SU-DHL-6 (cell line): ENCODE results near the gene PRKCE.
A peak's percentile ranks its signal among the peaks of the same experiment; 100 is the strongest.

ENCODE experiments used
- CTCF ChIP-seq: fragments of 200-600 bp; sonication (generic); IDR thresholded peaks from one replicate; pipeline ENCODE4 v1.5.1; 2017; ENCODE audit warnings: antibody characterized with exemption, mild to moderate bottlenecking, low read length, moderate library complexity; ENCODE audit not compliant: insufficient read depth, poor library complexity, severe bottlenecking
- EZH2phosphoT487 ChIP-seq: fragments of 200-600 bp; sonication (generic), shearing (Covaris generic); conservative IDR thresholded peaks from 2 replicates; pipeline ENCODE4 v1.6.1; 2018; ENCODE audit warnings: mild to moderate bottlenecking, antibody characterized with exemption, low read length, moderate library complexity, mixed read lengths

- TF ChIP-seq CTCF, result peak; percentile 55
- no peak for TF ChIP-seq EZH2phosphoT487
These were observed 342.1 kb downstream of the PRKCE start for GRCh38 chr2:45993476-45993991.
